Activated CD4-positive, alpha-beta memory T cell treated with anti-CD3 and anti-CD28 coated beads, Interleukin-2, amount 10 ng/mL, durations not matched to agents 7 days and 5 days (primary cell): ENCODE data around the gene EIPR1. TPM values are rescaled to one million over a fixed set of nuclear protein-coding genes. Genes with fewer than 3 reads are reported as not detected.

Source experiments
- CTCF ChIA-PET: fragments of 350-600 bp; sonication (Branson Sonifier 250); formaldehyde crosslinking; loops from one replicate; lab custom pipeline; 2021; ENCODE audit warnings: antibody characterized with exemption, inconsistent platforms; lab: Charles Lee
- POLR2A ChIA-PET: fragments of 350-600 bp; sonication (Branson Sonifier 250); formaldehyde crosslinking; loops from one replicate; lab custom pipeline; 2021; ENCODE audit warnings: antibody characterized with exemption; lab: Charles Lee
- DNase-seq: peaks from one replicate; pipeline ENCODE4 v3.0.0-alpha.2; 2020
- H3K27ac Mint-ChIP-seq: one replicate; pipeline ENCODE4 v1.8.0; 2021; ENCODE audit warnings: mild to moderate bottlenecking, mixed read lengths
- H3K27me3 Mint-ChIP-seq: one replicate; pipeline ENCODE4 v1.8.0; 2021; ENCODE audit warnings: mixed read lengths
- H3K36me3 Mint-ChIP-seq: one replicate; pipeline ENCODE4 v1.8.0; 2021; ENCODE audit warnings: low read depth, mixed read lengths
- H3K4me1 Mint-ChIP-seq: one replicate; pipeline ENCODE4 v1.8.0; 2021; ENCODE audit warnings: mixed read lengths
- H3K4me3 Mint-ChIP-seq: one replicate; pipeline ENCODE4 v1.8.0; 2021; ENCODE audit warnings: mild to moderate bottlenecking, mixed read lengths
- H3K9me3 Mint-ChIP-seq: one replicate; pipeline ENCODE4 v1.8.0; 2021; ENCODE audit warnings: mixed read lengths
- total RNA-seq, 2 experiments: library from RNA; stranded (reverse); gene quantifications; one replicate each; pipeline ENCODE4 v1.2.3, GENCODE V29; 2021

EIPR1 gene
- total RNA-seq, 2 experiments from 2014 or later: 34.3 to 36.1 TPM

- DNase-seq: no peak
- no peaks in the 10 kb centered on the region for H3K27me3 Mint-ChIP-seq
- H3K9me3 Mint-ChIP-seq: no peaks in the 10 kb centered on the region
- H3K4me1 Mint-ChIP-seq: no peaks in the 10 kb centered on the region
- CTCF ChIA-PET: no interaction called here
- no peak overlapping the region for H3K4me3 Mint-ChIP-seq
- POLR2A ChIA-PET: no interaction called here
- H3K27ac Mint-ChIP-seq: no peak overlapping the region
- peaks cover 2% of the 10 kb centered on the region for H3K36me3 Mint-ChIP-seq
Observed at GRCh38 chr2:3324404-3325281, 53.0 kb downstream of the EIPR1 start.

DNA sequence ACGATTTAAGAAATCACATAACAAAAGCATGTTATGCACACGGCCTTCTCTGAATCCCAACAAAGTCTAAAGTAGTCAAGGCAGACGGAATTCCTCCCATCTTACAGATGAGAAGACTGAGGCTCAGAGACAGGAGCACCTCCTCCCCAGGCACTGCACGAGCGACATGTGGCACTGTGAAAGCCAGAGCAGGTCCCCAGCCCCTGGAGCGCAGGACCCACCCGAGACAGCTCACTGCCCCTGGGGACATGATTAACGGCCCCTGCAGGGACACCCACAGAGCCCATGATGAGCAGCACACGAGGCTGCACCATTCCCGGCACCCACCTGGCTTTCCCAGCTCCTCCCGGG, 53.6 kb downstream of the EIPR1 start:
- Mint-ChIP-seq H3K4me3 (no peak overlapping the region), H3K27ac (no peak overlapping the region), H3K9me3 (no peaks in the 10 kb centered on the region), H3K36me3 (peaks cover 6% of the 10 kb centered on the region), H3K4me1 (no peaks in the 10 kb centered on the region), H3K27me3 (no peaks in the 10 kb centered on the region)
- POLR2A ChIA-PET: no interaction called here
- no peak for DNase-seq
- CTCF ChIA-PET: no interaction called here

DNA sequence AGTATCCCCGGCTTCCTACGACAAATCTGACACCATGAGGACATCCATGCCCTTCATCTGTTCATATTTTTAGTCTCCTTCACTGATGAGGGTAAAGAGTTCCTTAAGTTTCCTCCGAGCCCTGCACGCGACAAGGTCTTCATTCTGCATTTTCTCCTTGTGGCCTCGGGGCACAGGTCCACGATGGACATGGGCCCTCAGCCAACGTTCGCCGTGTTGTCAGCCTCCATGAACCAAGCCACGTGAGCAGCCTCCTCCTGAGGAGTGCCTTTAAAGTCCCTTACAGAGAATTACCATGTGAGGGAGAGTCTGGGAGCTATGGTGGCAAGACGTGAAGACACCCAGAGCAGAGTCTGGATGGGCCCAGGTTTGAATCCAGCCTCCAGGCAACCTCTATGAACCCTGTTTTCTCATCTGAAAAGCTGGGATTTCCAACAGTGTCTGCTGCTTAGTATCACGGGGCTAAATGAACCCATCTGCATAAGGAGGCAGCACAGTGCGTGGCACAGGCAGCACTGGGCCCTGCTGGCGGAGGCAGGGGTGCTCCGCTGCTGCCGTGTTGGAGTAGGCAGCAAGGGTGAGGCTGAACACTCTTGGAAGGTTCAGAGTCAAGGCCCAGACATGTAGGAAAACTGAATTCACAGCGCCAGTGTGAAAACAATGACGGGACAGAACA, 54.1 kb downstream of the EIPR1 start:
- Mint-ChIP-seq H3K27ac (no peak overlapping the region), H3K27me3 (no peaks in the 10 kb centered on the region), H3K4me1 (no peaks in the 10 kb centered on the region), H3K36me3 (peaks cover 12% of the 10 kb centered on the region), H3K9me3 (no peaks in the 10 kb centered on the region), H3K4me3 (no peak overlapping the region)
- ChIA-PET POLR2A (no interaction called here), CTCF (no interaction called here)
- DNase-seq: no peak

DNA sequence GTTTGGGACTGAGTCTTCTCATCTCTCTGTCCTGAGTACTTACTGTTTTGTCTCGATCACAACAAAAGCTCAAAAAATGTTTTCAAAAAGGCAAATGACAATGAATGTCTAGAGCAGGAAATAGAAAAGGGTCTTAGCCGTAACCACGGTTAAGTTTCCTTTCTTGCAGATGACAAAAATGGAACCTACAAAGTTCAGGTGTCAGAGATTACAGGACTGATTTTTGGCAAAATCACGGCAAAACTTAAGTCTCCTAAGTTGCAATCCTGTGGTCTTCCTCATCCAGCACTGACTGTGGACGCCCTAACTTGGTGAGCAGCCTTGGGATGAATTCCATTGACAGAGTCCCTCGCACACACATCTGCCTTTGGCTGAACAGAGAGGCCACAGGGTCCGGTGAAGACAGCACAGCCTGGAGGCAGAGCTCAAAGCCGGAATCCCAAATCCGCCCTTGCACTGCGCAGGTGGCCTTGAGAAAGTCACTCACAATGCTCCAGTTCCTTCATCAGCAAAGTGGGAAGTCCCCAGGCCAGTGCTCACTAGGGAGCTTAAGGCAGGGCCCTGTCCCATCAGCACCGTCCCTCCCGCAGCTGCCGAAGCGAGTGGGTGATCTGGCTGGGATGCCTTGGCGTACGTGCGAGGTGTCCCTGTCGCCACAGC, 55.2 kb downstream of the EIPR1 start:
- CTCF ChIA-PET: interaction anchor here (1.0 kb wide), 1 partner anchor 19 kb away, joined by 3 read pairs; no protein-coding TSS in a partner anchor
- no peaks in the 10 kb centered on the region for H3K27me3 Mint-ChIP-seq

GRCh38 chr2:3321825-3322224, 55.8 kb downstream of the EIPR1 start:
- ChIA-PET POLR2A (no interaction called here), CTCF (interaction anchor here (1.0 kb wide), 1 partner anchor 19 kb away, joined by 3 read pairs; no protein-coding TSS in a partner anchor)
- H3K27me3 Mint-ChIP-seq: no peaks in the 10 kb centered on the region
- H3K4me3 Mint-ChIP-seq: no peak overlapping the region
- H3K36me3 Mint-ChIP-seq: peaks cover 24% of the 10 kb centered on the region
- H3K27ac Mint-ChIP-seq: no peak overlapping the region
- DNase-seq: no peak
- no peaks in the 10 kb centered on the region for H3K4me1 Mint-ChIP-seq
- no peaks in the 10 kb centered on the region for H3K9me3 Mint-ChIP-seq

More for the DNA sequence above, 55.2 kb downstream of the EIPR1 start:
- POLR2A ChIA-PET: no interaction called here
- Mint-ChIP-seq H3K4me3 (no peak overlapping the region), H3K4me1 (no peaks in the 10 kb centered on the region), H3K36me3 (peaks cover 20% of the 10 kb centered on the region), H3K27ac (no peak overlapping the region), H3K9me3 (no peaks in the 10 kb centered on the region)
- no peak for DNase-seq

DNA sequence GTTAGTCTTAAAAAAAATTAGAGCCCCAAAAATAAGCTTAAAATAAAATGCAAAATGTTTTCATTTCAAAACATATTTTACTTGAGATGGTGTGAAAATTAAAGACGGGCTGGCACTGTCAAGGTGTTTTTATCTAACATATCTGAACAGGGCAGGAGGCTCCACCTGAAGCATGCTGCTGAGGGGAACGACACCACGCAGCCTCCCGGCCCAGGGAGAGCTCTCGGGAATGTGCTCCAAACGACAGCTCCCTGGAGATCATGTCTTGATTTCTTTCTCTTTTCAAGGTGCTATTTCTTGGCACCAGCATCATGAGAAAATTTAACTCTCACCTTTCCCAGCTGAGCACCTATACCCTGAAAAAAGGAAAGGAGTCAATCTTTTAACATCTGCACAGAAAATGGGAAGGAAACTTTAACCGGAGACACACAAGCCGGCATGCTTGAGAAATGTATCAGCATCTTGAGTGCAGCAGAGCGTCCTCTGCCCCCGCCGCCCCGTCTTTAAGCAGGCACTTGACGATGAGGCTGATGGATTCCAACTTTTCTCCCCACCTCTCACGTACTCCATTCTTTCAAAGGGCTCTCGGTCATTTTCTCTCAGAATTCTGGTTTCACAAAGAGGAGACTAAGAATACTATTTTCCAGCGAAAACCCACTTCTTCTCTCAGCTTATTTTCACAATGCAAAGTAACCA, 56.6 kb downstream of the EIPR1 start:
- ChIA-PET CTCF (interaction anchor here (1.0 kb wide), 1 partner anchor 18 kb away, joined by 3 read pairs; no protein-coding TSS in a partner anchor), POLR2A (no interaction called here)
- Mint-ChIP-seq H3K36me3 (peaks cover 26% of the 10 kb centered on the region), H3K9me3 (no peaks in the 10 kb centered on the region), H3K27me3 (no peaks in the 10 kb centered on the region), H3K4me1 (no peaks in the 10 kb centered on the region), H3K4me3 (no peak overlapping the region), H3K27ac (no peak overlapping the region)
- no peak for DNase-seq

DNA sequence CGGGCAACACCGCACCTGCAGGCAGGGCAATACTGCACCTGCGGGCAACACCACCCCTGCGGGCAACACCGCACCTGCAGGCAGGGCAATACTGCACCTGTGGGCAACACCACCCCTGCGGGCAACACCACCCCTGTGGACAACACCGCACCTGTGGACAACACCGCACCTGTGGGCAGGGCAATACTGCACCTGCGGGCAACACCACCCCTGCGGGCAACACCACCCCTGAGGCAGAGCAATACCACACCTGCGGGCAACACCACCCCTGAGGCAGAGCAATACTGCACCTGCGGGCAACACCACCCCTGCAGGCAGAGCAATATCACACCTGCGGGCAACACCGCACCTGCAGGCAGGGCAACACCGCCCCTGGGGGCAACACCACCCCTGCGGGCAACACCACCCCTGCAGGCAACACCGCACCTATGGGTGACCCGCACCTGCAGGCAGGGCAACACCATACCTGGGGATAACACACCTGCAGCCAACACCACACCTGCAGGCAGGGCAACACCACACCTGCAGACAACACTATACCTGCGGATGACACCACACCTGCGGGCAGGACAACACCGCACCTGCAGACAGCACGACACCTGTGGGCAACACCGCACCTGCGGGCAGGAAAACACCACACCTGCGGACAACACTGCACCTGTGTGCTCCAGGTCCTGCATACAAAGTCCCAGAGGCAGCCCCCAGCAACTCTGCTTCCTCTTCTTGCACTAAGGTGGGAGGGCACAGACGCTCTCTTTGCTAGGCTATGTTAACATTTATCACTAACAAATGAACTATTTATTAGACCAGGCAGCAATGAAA, 57.7 kb downstream of the EIPR1 start:
- Mint-ChIP-seq H3K9me3 (no peaks in the 10 kb centered on the region), H3K4me1 (no peaks in the 10 kb centered on the region), H3K4me3 (no peak overlapping the region), H3K27ac (no peak overlapping the region), H3K27me3 (no peaks in the 10 kb centered on the region), H3K36me3 (peaks cover 26% of the 10 kb centered on the region)
- DNase-seq: no peak
- ChIA-PET POLR2A (no interaction called here), CTCF (no interaction called here)

DNA sequence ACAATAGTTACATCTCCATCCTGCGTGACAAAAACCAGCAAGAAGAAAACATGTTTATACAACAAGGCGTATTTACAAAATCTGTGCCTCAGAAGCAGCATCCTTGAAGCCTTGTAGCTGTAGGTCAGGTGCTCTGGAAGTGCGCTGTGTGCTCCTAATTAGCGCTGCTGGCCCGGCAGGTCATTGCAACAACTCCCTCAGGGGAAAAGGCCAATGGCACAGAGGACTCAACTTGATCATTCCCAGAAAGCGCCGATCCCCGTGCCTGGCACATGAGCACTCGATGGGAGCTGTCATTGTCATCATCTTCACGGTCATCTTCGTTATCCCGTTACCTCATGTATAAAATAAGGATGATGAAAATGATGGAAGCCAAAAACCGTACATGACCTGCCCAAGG, 58.5 kb downstream of the EIPR1 start:
- no peak for DNase-seq
- H3K27ac Mint-ChIP-seq: no peak overlapping the region
- H3K9me3 Mint-ChIP-seq: no peaks in the 10 kb centered on the region
- no peaks in the 10 kb centered on the region for H3K27me3 Mint-ChIP-seq
- no peak overlapping the region for H3K4me3 Mint-ChIP-seq
- peaks cover 26% of the 10 kb centered on the region for H3K36me3 Mint-ChIP-seq
- ChIA-PET POLR2A (no interaction called here), CTCF (no interaction called here)
- H3K4me1 Mint-ChIP-seq: no peaks in the 10 kb centered on the region

DNA sequence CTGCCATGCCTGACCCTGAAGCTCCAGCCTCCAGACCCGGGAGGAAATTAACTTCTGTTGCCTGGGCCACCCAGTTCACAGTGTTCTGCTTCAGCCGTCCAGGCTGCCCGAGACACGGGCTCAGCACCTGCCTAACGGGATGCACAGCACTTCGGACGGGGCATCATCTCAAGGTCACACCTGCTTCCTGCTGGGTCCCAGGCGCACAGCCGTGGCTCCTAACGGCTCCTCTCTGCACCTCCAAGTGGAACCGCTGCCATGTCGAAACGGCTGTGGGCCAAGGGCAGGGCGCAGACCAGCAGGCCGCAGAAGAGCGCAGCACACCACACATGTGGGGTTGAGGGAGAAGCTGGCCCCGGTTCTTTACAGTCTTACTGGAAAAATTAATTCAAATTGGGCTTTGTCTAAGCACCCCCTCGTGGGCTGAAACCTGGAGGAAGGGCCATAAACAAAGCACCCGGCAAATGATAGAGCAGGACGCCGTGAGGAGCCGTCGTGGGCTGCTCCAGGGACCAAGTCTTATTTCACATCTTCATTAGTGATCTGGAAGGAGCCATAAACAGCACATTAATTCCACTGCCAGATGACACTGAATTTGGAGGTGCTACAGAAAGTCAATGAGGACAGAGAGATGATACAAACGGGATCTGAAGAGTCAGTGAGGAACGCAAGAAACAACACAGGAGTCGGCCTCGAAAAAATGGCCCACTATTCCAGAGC, 59.6 kb downstream of the EIPR1 start:
- DNase-seq: no peak
- H3K4me3 Mint-ChIP-seq: no peak overlapping the region
- POLR2A ChIA-PET: no interaction called here
- no peaks in the 10 kb centered on the region for H3K27me3 Mint-ChIP-seq
- no peak overlapping the region for H3K27ac Mint-ChIP-seq
- H3K4me1 Mint-ChIP-seq: peaks cover 6% of the 10 kb centered on the region
- CTCF ChIA-PET: no interaction called here
- H3K36me3 Mint-ChIP-seq: peaks cover 26% of the 10 kb centered on the region
- no peaks in the 10 kb centered on the region for H3K9me3 Mint-ChIP-seq

- peaks cover 11% of the 10 kb centered on the region for H3K4me1 Mint-ChIP-seq
- ChIA-PET CTCF (no interaction called here), POLR2A (no interaction called here)
- peaks cover 26% of the 10 kb centered on the region for H3K36me3 Mint-ChIP-seq
- DNase-seq: no peak
- no peak overlapping the region for H3K4me3 Mint-ChIP-seq
- no peaks in the 10 kb centered on the region for H3K9me3 Mint-ChIP-seq
- no peak overlapping the region for H3K27ac Mint-ChIP-seq
- no peaks in the 10 kb centered on the region for H3K27me3 Mint-ChIP-seq
Observed at GRCh38 chr2:3317277-3317685, 60.3 kb downstream of the EIPR1 start.

GRCh38 chr2:3316456-3317276, 61.0 kb downstream of the EIPR1 start:
- ChIA-PET POLR2A (no interaction called here), CTCF (no interaction called here)
- Mint-ChIP-seq H3K4me1 (peaks cover 11% of the 10 kb centered on the region), H3K9me3 (no peaks in the 10 kb centered on the region), H3K27me3 (no peaks in the 10 kb centered on the region), H3K4me3 (no peak overlapping the region), H3K36me3 (peaks cover 26% of the 10 kb centered on the region), H3K27ac (no peak overlapping the region)
- DNase-seq: no peak
